Measurements from ENCODE around the gene GPR27.

GPR27 gene

GRCh38 chr3:71771884-71772283, 18.2 kb downstream of the GPR27 start:
- no peak overlapping the region for H3K27ac Mint-ChIP-seq
- no peaks in the 10 kb centered on the region for H3K36me3 Mint-ChIP-seq (ENCODE audit: low read depth)
- peaks cover 36% of the 10 kb centered on the region for H3K27me3 Mint-ChIP-seq (ENCODE audit: low read depth)
- no peaks in the 10 kb centered on the region for H3K9me3 Mint-ChIP-seq
- no peaks in the 10 kb centered on the region for H3K4me1 Mint-ChIP-seq
- no peak overlapping the region for H3K4me3 Mint-ChIP-seq
- no peak for TF ChIP-seq CTCF (IDR thresholded peaks at IDR 0.05; ENCODE audit: unreplicated experiment in 3 of 3)

- Mint-ChIP-seq H3K4me1 (no peaks in the 10 kb centered on the region), H3K27ac (no peak overlapping the region), H3K27me3 (ENCODE audit: low read depth) (peaks cover 60% of the 10 kb centered on the region), H3K4me3 (no peak overlapping the region), H3K36me3 (ENCODE audit: low read depth) (no peaks in the 10 kb centered on the region), H3K9me3 (no peaks in the 10 kb centered on the region)
- no peak for TF ChIP-seq CTCF (IDR thresholded peaks at IDR 0.05; ENCODE audit: unreplicated experiment in 3 of 3)
Observed at GRCh38 chr3:71776538-71776937, 22.9 kb downstream of the GPR27 start.

GRCh38 chr3:71778353-71778752, 24.7 kb downstream of the GPR27 start:
- peaks cover 78% of the 10 kb centered on the region for H3K27me3 Mint-ChIP-seq (ENCODE audit: low read depth)
- H3K36me3 Mint-ChIP-seq (ENCODE audit: low read depth): no peaks in the 10 kb centered on the region
- no peaks in the 10 kb centered on the region for H3K4me1 Mint-ChIP-seq
- no peak for TF ChIP-seq CTCF (IDR thresholded peaks at IDR 0.05; ENCODE audit: unreplicated experiment in 3 of 3)
- H3K4me3 Mint-ChIP-seq: no peak overlapping the region
- H3K9me3 Mint-ChIP-seq: no peaks in the 10 kb centered on the region
- H3K27ac Mint-ChIP-seq: no peak overlapping the region

- H3K4me3 Mint-ChIP-seq: no peak overlapping the region
Observed at GRCh38 chr3:71779674-71780377, 26.2 kb downstream of the GPR27 start.

GRCh38 chr3:71780430-71780829, 26.8 kb downstream of the GPR27 start:
- no peak for TF ChIP-seq CTCF (IDR thresholded peaks at IDR 0.05; ENCODE audit: unreplicated experiment in 3 of 3)
- H3K27me3 Mint-ChIP-seq (ENCODE audit: low read depth): peaks cover 81% of the 10 kb centered on the region
- H3K4me3 Mint-ChIP-seq: no peak overlapping the region
- no peaks in the 10 kb centered on the region for H3K36me3 Mint-ChIP-seq (ENCODE audit: low read depth)
- no peaks in the 10 kb centered on the region for H3K9me3 Mint-ChIP-seq
- no peak overlapping the region for H3K27ac Mint-ChIP-seq
- H3K4me1 Mint-ChIP-seq: peaks cover 10% of the 10 kb centered on the region

More at GRCh38 chr3:71779674-71780377, 26.2 kb downstream of the GPR27 start:
- H3K27me3 Mint-ChIP-seq (ENCODE audit: low read depth): peaks cover 79% of the 10 kb centered on the region
- no peak overlapping the region for H3K27ac Mint-ChIP-seq
- TF ChIP-seq CTCF (IDR thresholded peaks at IDR 0.05; ENCODE audit: unreplicated experiment in 3 of 3): no peak
- H3K9me3 Mint-ChIP-seq: no peaks in the 10 kb centered on the region
- H3K36me3 Mint-ChIP-seq (ENCODE audit: low read depth): no peaks in the 10 kb centered on the region
- peaks cover 8% of the 10 kb centered on the region for H3K4me1 Mint-ChIP-seq

- TF ChIP-seq CTCF (IDR thresholded peaks at IDR 0.05; ENCODE audit: unreplicated experiment in 3 of 3): no peak
Observed at GRCh38 chr3:71783152-71783551, 29.5 kb downstream of the GPR27 start.

More at GRCh38 chr3:71783152-71783551, 29.5 kb downstream of the GPR27 start:
- Mint-ChIP-seq H3K36me3 (ENCODE audit: low read depth) (no peaks in the 10 kb centered on the region), H3K9me3 (no peaks in the 10 kb centered on the region), H3K4me1 (peaks cover 20% of the 10 kb centered on the region), H3K27ac (no peak overlapping the region), H3K4me3 (peak overlapping the region in 1 of 3 experiments; percentile 15), H3K27me3 (ENCODE audit: low read depth) (peaks cover 97% of the 10 kb centered on the region)

Data from nephron (organoid).